Effector CD8-positive, alpha-beta T cell (primary cell): ENCODE results near the gene IFFO2.

Experiments used
- DNase-seq: peaks from one replicate; lab custom pipeline; 2025; lab: John Stamatoyannopoulos, UW
- total RNA-seq, 4 experiments: gene quantifications; one replicate each; lab custom pipeline; 2026; lab: John Stamatoyannopoulos, UW

IFFO2 gene
- total RNA-seq = 65.6 to 155 (median 118) reads per million in 4 experiments

DNA sequence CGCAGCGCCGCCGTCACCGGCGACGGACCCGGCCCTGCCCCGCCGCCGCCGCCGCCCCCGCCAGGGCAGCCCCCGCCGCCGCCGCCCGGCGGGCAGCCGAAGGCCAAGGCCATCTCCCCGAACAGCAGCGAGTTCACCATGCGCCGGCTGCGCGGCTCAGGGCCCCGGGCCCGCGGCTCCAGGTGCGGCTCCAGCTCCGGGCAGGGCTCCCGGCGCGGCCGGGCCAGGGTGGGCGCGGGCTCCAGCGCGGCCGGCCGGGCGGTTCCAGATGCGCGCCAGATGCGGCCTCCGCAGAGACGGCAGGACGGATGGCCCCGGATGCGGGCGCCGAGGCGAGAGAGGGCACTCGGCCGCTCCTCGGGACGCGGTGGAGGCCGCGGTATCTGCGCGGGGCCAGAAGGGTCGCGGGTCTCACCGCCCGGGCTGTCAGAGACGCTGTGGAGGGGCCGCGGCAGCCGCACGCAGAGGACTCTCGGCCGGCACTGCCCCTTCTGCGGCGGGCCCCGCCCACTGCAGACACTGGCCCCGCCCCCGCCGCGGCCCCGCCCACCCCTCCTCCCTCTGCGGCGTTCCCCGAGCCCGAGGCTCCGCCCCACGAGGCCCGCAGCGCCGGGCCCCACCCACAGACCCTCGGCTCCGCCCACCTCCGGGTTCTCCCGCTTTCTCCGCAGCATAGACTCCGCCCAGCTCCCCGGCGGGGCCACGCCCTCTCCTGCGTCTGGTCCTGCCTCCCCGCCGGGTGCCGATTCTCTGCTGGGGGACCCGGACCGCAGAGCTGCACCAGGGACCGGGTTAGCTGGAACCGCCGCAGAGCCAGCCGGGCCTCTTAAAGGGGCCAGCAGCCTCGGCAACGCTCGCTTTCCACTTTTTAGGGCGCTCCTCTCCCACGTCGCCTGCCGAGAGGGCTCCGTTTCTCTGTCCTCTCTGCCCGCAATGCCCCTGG lies at the start of gene IFFO2:
Gene IFFO2 (minus strand): TSS at position 484 of the 943 bp plus-strand sequence. CDS start 344 bp downstream, at position 140.
- peak; percentile 98 for DNase-seq

DNA sequence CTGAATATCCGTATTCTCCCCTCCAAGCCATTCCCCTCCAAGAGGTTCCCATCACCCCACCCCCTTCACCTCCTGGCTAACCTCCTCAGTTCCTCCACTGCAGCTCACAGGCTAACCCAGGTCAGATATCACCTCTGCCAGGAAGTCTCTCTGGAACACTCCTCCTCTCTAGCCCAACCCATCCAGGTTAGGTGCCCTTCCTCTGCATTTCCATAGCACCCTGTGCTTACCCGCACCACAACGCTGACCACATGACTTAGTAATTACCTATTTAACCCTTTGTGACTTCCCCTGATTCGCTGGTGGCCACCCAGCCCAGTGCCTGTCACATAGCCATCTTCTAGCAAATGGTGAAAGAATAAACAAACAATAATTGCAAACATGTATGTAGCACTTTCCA lies 49.5 kb upstream of the IFFO2 start:
- no peak for DNase-seq

- no peak for DNase-seq
Measured at GRCh38 chr1:19003371-19004290, 47.2 kb upstream of the IFFO2 start.

GRCh38 chr1:19000065-19000464 lies 43.6 kb upstream of the IFFO2 start:
- DNase-seq = no peak

DNA sequence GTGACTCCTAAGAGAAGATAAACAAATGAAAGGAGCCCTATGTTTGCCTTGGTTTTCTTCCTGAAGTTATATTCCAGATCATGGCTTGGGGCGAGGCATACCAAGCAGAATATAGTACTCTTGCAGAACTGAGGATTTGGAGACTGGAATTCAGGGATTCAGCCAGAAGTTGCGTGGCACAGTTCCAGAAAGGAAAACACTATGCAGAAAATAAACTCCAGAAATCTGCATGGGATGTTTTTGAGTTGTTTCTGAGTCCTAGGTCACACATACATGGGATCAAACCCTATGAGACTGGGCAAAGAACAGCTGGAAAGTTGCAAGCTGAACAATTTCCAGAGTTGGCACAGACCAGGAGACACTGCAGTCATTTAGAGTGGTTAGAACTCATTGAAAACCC lies 42.9 kb upstream of the IFFO2 start:
- no peak for DNase-seq

DNA sequence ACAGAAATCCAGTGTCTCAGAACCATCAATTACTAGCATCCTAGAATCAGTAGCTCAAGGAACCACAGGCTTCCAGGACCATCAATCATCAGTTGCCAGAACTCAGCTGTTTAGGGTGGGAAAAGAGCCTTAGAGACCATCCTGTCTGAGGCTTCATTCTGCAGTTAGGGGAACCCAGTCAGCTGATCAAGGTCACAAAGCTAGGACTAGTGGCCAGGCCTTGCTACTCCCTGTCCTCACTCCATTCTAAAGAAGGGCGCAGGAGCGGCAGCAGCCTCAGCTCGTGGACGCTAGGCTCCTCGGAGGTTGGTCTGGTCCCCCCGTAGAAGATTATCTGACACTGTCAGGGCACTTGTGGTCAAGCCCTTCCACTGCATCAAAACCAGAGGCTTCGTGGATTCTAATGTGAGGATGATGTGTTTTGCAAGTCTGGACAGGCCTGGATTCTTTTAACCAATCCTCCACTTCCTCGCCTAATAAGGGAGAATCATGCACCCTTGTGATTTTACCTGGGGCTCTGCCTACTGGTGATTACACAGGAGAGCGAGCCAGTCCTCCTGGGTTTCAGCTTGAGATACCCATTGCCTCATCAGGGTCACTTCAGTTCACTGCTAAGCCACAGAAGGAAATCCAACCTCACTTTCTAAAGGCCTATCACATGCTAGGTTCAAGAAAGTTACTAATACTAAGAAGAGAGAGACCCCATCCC lies 41.7 kb upstream of the IFFO2 start:
- DNase-seq = no peak

- DNase-seq = no peak
Measured at GRCh38 chr1:18997508-18997907, 41.0 kb upstream of the IFFO2 start.

DNA sequence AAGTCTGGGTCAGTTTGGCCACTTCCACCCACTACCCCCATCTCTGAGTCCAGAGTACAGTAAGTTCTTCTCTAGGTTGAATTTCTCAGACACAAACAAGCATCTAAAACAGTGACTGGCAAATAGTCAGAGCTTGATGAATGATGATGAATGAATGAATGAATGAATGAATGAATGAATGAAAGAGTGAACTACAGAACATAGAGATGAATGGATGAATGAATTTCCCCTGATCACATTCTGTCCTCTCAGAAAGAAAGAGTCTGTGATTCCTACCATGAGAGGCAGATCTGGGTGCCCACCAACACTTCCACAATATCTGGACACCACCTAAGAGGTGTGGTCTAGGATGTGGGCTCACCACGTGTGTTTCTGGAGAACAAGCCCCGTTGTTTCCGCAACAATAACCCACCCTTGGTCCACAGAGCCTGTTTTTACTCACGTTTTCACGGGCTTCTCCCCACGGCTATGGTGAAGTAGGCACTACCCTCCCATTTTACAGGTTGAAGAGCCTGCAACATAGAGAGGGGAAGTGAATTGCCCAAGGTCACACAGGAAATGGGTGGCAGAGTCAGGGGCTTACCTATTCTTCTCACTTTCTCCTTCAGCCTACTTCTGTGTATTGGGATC lies 40.2 kb upstream of the IFFO2 start:
- DNase-seq = no peak

GRCh38 chr1:18994381-18994780 lies 37.9 kb upstream of the IFFO2 start:
- no peak for DNase-seq

GRCh38 chr1:18992646-18993045 lies 36.2 kb upstream of the IFFO2 start:
- DNase-seq = no peak

GRCh38 chr1:18991585-18991984 lies 35.1 kb upstream of the IFFO2 start:
- no peak for DNase-seq

- DNase-seq = no peak
Measured at GRCh38 chr1:18989896-18990295, 33.4 kb upstream of the IFFO2 start.

DNA sequence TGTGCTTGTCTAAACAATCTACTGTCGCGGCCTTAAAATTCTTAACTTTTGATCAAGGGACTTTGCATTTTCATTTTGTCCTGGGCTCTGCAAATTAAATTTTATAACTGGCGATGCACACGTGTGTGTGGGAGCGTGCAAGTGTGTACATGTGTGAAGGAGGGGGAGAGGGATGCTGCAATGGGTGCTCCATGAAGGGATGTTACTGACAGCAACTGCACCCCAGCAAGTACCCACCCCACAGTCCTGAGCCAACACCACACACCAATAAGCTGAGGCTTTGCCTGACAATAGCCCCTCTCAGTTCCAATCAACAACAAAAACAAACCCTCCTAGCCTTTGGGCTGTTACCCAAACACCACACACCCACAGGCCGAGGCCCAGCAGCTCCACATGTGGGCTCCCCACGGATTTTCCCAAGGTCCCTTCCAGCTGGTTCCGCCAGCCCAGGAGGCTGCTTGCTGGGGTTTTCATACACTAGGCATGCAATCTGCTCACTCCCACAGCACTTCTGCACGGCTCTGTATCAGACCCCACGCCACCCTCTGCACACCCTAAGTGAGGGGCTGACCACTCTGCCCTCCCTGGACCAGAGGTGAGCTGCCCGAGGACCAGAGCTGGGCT lies 32.8 kb upstream of the IFFO2 start:
- no peak for DNase-seq

DNA sequence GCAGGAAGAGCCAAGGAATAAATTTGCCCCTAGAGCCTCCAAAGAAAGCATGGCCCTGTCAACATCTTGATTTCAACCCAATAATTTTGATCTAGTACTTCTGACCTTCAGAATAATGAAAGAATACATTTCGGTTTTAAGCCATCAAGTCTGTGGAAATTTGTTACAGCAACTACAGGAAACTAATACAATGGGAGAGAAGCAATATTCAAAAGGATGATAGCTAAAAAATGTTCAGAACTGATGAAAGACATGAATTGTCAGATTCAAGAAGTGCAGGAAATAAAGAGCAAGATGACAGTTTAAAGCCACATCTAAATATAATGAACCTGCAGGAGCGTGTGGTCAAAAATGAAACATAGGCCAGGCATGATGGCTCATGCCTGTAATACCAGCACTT lies 24.8 kb upstream of the IFFO2 start:
- no peak for DNase-seq

- no peak for DNase-seq
Measured at GRCh38 chr1:18978706-18979105, 22.2 kb upstream of the IFFO2 start.

DNA sequence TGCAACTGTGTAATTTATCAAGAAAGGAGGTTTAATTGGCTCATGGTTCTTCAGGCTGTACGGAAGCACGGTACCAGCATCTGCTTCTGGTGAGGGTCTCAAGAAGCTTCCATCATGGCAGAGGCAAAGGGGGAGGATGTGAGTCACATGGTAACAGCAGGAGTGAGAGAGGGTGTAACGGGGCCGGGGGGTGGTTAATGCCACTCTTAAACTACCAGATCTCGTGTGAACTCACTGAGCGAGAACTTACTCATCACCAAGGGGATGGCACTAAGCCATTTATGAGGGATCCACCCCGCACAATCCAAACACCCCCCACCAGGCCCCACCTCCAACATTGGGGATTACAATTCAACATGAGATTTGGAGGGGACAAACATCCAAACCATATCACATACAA lies 21.0 kb upstream of the IFFO2 start:
- DNase-seq = no peak

DNA sequence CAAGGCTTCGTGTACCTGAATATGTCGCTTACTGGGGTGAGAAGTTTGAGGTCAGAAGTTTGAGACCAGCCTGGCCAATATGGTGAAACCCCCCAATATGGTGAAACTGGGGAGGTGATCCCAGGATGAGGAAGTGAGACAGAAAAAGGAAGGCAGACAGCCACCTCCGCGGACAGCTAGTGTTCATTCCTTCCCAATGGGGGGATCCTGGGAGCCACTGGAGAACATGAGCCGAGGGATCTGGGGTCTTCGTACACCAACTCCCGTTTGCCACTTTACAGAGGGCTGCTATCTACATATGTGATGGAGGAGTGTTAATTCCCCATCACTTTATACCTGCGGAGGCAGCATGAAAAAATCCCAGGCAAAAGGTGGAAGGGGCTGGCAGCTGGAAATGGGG lies 19.6 kb upstream of the IFFO2 start:
- no peak for DNase-seq

DNA sequence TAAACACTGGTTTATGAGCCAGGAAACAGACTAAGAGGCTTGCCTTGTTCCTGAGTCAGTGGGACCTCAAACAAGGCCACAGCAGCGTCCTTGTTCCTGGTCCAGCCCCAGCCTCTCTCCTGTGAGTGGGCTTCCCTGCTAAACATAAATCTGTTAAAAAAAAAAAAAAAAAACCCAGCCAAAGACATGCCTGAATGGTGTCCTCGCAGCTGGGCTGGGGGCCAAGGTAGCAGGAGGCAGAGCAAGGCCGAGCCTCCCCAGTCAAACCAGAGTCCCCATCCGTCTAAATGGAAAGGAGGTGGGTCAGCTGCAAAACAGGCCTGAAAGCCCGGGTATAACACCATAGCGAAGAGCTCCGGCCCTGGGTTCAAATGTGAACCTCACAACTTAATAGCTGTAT lies 18.1 kb upstream of the IFFO2 start:
- no peak for DNase-seq

DNA sequence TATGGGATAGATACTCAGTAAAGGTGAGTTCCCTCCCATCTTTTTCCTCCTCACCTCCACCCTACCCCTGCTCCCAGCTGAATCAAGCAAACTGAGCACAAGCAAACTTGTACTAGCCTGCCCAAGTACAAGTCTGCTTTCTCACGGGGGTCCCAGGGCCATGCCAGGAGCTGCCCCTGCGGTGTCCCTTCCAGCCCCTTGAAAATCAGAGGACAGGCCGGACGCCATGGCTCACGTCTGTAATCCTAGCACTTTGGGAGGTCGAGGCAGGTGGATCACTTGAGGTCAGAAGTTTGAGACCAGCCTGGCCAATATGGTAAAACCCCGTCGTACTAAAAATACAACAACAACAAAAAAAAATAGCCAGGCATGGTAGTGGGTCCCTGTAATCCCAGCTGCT lies 17.5 kb upstream of the IFFO2 start:
- no peak for DNase-seq

DNA sequence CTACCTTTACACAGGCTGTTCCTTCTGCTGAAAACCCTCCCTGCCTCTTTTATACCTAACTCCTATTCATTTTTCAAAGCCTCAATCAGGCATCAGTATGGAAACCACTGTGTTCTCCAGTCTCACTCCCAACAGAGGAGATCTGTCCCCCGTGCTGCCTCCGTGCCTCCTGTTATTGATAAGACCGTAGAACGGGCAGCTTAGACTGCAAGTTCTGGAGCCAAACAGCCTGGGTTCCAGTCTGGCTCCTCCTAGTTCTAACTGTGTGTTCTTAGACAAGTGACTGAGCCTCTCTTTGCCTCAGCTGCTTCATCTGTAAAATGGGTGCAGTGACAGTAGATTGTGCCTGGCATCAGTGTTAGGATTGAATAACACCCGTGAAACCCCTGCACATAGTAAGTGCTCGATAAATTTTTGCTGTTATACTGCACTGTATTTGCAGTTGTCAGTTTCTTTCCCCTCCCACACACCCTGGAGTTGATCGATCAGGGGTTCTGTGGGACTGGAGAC lies 17.0 kb upstream of the IFFO2 start:
- DNase-seq = no peak

GRCh38 chr1:18972991-18973390 lies 16.5 kb upstream of the IFFO2 start:
- DNase-seq = no peak
